HG02763 (cell line): ENCODE results near the gene EXD3.

Experiments used
- ATAC-seq: cut with Tn5 transposase; IDR thresholded peaks from one replicate; pipeline ENCODE4 v1.9.1; 2021; ENCODE audit warnings: mild to moderate bottlenecking, moderate library complexity; ENCODE audit not compliant: unreplicated experiment

Gene EXD3

GRCh38 chr9:137298401-137299202, 124.4 kb downstream of the EXD3 start:
- no peak for ATAC-seq

DNA sequence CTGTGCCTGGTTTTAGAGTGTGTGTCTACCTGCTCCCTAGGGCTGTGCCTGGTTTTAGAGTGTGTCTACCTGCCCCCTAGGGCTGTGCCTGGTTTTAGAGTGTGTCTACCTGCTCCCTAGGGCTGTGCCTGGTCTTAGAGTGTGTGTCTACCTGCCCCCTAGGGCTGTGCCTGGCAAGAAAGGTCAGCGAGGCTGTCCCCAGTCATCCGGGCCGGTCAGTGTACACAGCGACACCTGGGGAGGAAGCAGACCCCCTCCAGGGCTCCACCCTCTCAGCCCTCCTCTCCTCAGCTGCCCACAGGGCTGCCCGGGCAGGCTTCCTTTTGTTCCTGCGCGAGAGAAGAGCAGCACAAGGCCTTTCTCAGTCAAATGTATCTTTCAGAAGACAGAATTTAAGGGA, 125.0 kb downstream of the EXD3 start:
- ATAC-seq: no peak

DNA sequence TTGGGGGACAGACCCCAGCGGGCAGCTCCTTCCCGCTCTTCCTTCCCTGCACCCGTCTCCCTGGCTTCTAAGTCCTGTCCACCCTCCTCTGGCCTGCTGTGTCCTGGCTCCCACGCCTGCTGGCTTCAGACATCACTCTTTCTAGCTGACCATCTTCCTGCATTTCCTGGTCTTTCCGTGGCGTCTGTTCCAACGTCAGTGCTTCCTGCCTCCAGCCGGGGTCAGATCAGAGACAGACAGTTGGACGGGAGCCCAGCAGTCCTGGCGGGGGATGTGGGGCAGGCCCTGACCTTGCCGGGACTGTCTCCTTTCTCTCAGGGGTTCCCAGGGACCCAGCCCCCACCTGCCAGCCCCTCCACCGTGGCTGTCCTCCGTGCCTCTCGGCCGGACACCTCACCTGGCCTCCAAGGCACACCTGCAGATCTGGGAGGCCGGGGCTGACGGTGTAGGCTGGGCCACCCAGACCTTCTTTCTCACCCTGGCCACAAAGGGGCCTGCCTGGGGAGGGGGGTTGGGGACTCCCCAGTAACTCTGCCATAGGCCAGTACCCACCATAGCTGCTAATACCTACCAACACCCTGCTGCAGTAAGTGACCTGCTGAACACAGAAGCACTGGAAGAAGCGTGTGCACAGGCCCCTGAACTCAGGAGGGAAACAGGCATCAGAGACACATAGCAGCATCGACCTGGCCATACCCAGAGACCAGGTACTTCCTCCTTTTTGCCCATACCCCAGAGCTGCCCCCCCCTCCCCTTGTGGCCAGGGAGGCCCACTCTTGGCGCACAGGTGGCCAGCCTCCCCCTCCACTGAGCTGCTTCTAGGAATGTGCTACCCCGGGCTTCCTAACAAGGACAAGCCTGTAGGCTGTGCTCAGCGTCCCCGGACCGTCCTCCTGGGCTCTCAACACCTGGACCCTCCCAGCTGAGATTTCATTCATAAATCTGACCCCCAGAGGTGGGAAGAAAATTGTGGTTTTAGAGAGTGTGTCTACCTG, 126.0 kb downstream of the EXD3 start:
- ATAC-seq: no peak

DNA sequence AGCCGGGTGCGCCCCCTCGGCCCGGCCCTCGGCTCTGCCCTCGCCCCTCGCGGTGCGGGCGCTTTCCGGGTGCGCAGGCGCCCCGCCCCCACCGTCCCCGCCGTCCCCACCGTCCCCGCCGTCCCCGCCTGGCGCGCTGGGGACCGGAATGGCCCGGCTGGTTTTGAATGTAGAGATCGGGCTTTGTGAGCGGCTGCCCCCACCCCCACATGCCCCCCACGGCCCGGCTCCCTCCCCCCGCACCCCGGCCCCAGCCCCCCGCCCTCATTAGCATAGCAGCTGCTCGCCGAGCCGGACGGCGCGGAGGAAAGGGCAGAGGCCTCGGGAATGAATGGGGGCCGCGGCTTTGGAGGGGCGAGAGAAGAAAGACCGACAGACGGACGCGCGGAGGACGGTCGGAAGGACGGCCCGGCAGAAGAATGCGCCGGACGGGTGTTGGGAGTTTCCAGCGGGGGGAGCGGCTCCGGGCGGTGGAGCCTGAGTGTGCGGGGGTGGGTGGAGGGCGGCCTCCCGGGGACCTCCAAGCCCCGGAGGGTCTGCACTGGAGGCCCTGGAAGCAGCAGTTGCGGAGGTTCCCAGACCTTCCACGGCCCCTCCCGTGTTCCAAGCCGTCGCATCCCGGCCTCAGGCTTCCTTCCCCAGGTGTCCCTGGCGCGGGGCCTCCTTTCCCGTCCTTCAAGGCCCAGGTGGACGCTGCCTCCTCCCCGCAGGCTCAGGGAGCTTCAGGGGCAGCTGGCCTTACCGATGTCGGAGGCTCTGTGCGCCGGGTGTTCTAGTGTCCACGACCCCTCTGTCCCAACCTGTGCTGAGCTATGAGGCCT, 126.9 kb downstream of the EXD3 start:
- ATAC-seq: no peak

DNA sequence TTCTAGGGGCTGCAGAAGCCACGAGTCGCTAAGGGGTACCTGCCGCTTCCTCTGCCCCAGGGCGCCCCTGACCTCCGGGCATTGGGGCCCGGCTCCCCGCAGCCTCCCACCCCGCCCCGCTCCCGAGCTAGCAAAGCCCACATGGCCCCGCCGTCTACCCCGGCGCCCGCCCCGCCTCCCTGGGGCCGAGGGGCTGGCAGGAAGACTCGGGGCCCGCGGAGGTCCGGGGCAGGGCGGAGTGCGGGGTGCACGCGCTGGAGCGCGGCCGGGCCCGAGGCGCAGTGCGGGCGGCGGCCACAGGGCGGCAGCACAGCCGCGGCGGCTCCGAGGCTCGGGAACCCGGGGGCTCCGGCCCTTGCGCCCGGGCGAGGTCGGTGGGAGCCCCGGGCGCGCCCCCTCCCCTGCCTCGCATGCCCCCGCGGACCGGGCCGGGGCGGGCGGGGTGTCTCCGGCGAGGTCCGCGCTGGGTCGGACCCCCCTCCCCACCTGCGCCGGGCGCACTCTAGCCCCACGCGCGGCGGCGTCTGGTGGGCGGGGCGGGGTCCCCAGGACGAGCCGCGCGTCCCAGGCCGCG, 127.6 kb downstream of the EXD3 start:
- ATAC-seq: no peak

DNA sequence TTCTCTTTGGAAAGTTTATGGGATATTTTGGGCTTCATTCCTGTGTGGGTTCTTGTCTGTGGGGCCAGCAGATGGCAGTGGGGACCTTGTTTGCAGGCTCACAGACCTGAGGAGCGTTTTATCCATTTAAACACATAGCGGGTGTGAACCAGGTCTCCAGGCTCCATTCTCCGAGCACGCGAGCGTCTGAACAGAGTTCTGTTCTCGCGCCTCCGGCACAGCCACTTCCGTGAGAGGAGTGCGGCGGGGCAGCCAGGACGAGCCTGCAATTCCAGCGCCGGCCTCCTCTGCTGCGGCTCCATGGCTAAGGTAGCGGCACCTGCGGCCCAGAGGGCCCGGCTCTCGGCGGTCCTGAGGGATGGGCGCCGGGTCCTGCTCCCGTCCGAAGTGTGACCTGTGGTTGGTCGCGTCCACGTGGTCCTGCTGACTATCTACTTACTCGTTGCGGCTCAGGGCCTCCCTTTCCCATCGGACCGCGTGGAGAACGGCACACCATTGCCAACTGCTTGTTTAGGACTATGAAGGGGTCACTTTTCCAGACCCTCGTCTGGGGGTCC, 128.2 kb downstream of the EXD3 start:
- no peak for ATAC-seq

DNA sequence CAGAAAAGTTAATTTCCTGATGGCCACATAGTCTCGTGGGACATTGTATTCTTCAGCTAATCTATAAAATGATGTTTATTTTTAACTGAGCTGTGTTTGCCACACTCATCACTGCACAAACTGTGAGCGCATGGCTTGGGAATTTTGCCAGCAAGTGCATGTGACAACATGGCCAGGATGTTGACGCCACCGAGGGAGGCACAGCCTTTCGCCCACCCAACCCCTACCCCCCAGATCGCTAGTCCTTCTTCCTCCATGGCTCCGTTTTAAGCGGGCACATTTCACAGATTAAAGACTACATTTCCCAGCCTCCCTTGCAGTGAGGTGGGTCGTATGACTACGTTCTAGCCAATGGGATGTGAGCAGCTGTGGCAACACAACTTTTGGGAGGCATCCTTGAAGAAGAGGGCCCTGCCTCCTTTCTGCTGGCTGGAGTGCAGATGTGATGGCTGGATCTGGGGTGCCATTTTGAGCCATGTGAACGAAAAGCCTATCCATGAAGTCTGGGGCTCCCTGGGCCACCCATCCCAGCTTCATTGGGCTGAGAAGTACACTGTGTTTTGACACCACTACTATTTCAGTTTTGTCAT, 128.8 kb downstream of the EXD3 start:
- no peak for ATAC-seq

- ATAC-seq: no peak
Observed at GRCh38 chr9:137293482-137294090, 129.4 kb downstream of the EXD3 start.

GRCh38 chr9:137293094-137293481, 129.9 kb downstream of the EXD3 start:
- no peak for ATAC-seq

DNA sequence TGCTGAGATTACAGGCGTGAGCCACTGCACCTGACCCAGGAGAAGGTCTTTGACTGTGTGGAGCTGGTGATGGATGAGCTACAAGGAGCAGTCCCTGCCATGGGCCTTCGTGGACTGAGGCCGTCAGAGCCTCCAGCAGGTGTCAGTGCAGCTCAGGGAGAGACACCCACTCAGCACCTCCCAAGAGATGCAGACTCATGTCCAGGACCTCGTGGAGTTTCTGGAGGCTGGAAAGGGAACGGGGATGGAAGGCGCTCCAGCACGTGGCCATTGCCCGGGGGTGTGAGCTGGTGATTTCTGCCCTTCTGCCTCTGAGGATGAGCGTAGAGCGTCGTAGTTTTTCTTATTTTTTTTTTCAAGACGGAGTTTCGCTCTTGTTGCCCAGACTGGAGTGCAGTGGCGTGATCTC, 136.0 kb downstream of the EXD3 start:
- ATAC-seq: no peak

GRCh38 chr9:137281345-137282116, 141.4 kb downstream of the EXD3 start:
- no peak for ATAC-seq

DNA sequence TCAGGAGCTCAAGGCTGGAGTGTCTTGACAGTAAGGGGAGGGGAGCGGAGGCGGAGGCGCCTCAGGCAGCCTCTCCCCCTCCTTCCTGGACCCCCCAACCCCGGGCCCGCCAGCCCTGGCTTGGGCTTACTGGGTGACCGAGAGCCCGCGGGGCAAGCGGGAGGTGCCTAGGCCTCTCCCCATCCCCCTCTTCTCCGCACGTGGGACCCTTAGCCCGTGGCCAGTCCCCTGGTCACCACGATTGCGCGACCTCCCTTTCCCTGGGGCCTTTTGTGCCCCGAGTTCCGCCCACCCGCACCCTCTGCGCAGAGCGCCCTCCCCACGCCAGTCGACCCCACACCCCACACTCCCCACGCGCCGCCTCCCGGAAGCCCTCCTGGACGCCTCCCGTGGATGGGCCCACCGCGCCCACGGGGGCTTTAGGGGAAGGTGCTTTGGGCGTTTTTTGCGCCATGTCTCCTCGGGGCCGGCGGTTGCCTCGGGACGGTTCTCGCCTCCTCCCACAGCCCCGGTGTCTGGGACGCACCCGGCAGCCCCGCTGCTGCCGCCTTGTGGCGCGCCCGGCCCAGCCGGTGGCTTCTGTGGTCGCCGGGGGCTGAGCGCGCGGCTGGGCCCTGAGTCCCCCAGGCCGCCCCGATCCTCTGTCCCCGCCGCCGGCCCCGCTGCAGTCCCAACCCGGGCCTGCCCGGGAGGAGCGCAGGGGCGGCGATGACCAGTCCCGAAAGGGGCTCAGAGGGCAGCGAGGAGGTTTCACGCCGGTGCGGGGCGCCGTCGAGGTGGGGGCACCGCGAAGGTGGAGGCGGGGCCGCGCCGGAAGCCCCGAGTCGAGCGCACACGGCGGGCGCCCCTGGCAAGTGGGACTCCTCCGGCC, 142.3 kb downstream of the EXD3 start:
- no peak for ATAC-seq

- ATAC-seq: no peak
Observed at GRCh38 chr9:137279741-137280473, 143.1 kb downstream of the EXD3 start.

GRCh38 chr9:137278721-137279711, 143.9 kb downstream of the EXD3 start:
- no peak for ATAC-seq

GRCh38 chr9:137278061-137278701, 144.8 kb downstream of the EXD3 start:
- no peak for ATAC-seq
